Endothelial cell of umbilical vein (primary cell): ENCODE measurements around the gene NRM. TPM values are rescaled to one million over a fixed set of nuclear protein-coding genes. Genes with fewer than 3 reads are reported as not detected.

Source experiments
- BruUV-seq: library from RNA; stranded (reverse); fragments of 400-500 nt; replicated peaks from 2 replicates; lab custom pipeline; 2021; lab: Mats Ljungman, UMichigan
- CTCF ChIA-PET: fragments of 300-600, 350-600 bp; sonication (Branson Sonifier 250); formaldehyde crosslinking; loops from one replicate; lab custom pipeline; 2021; ENCODE audit warnings: antibody characterized with exemption, inconsistent platforms; lab: Charles Lee
- POLR2A ChIA-PET: fragments of 300-600, 350-600 bp; sonication (Branson Sonifier 250); formaldehyde crosslinking; loops from one replicate; lab custom pipeline; 2021; ENCODE audit warnings: antibody characterized with exemption, inconsistent platforms; lab: Charles Lee
- DNase-seq: peaks from one replicate; pipeline ENCODE4 v3.0.0-alpha.2; 2011; ENCODE audit warnings: low read depth, low spot score
- FAIRE-seq: peaks from 2 replicates; lab custom pipeline; 2011; peaks lifted over from hg19 to GRCh38; lab: Jason Lieb, UNC
- H2AFZ ChIP-seq: 2 replicates; pipeline ENCODE4 v1.6.0; 2012; ENCODE audit warnings: low read depth, low read length, control low read depth, inconsistent platforms
- H3K27ac ChIP-seq: 2 replicates; pipeline ENCODE4 v1.5.1; 2011; ENCODE audit warnings: low read depth, mild to moderate bottlenecking, control low read depth, low read length, moderate library complexity; ENCODE audit not compliant: insufficient read depth
- H3K27me3 ChIP-seq, 2 experiments: 2 replicates each; pipeline versions ENCODE4 v1.6.0 to v1.6.1; 2011; ENCODE audit warnings: low read length in 2 of 2, mixed read lengths in 1 of 2; ENCODE audit not compliant: control insufficient read depth in 2 of 2, insufficient read depth in 2 of 2
- H3K36me3 ChIP-seq, 2 experiments: 2 replicates in 1 of 2; 3 replicates in 1 of 2; pipeline ENCODE4 v1.5.1; 2011; ENCODE audit warnings: low read length in 2 of 2, mild to moderate bottlenecking in 1 of 2, moderate library complexity in 1 of 2; ENCODE audit not compliant: control insufficient read depth in 2 of 2, insufficient read depth in 2 of 2; ENCODE audit errors: extremely low read depth in 1 of 2
- H3K4me1 ChIP-seq: 3 replicates; pipeline ENCODE4 v1.5.1; 2011; ENCODE audit warnings: mild to moderate bottlenecking, low read length; ENCODE audit not compliant: control insufficient read depth, insufficient read depth; ENCODE audit errors: extremely low read depth
- H3K4me2 ChIP-seq: 2 replicates; pipeline ENCODE4 v1.6.1; 2011; ENCODE audit warnings: low read length, control low read depth, mixed read lengths; ENCODE audit not compliant: insufficient read depth
- H3K4me3 ChIP-seq, 3 experiments: fragments of 200-600 bp in 1 of 3; sonication (generic), shearing (Covaris generic) in 1 of 3; replicated peaks in 1 of 3; 2 replicates each; pipeline ENCODE4 v1.5.1; 2011 to 2016; ENCODE audit warnings: control low read depth in 3 of 3, low read length in 3 of 3, mild to moderate bottlenecking in 2 of 3, inconsistent platforms in 1 of 3, low read depth in 1 of 3, moderate library complexity in 1 of 3; ENCODE audit not compliant: insufficient read depth in 1 of 3
- H3K79me2 ChIP-seq: 2 replicates; pipeline ENCODE4 v1.6.0; 2012; ENCODE audit warnings: low read length, inconsistent platforms; ENCODE audit not compliant: control insufficient read depth, insufficient read depth
- H3K9ac ChIP-seq: replicated peaks from 2 replicates; pipeline ENCODE3; 2011; ENCODE audit warnings: low read length, control low read depth; ENCODE audit not compliant: insufficient read depth; ENCODE audit errors: extremely low read depth
- H3K9me1 ChIP-seq: replicated peaks from 3 replicates; pipeline ENCODE4 v1.6.0; 2011; ENCODE audit warnings: mild to moderate bottlenecking, low read length; ENCODE audit not compliant: control insufficient read depth, insufficient read depth; ENCODE audit errors: extremely low read depth
- H3K9me3 ChIP-seq: replicated peaks from 2 replicates; pipeline ENCODE4 v1.5.1; 2012; ENCODE audit warnings: low read length, inconsistent platforms; ENCODE audit not compliant: control insufficient read depth, insufficient read depth
- H4K20me1 ChIP-seq: replicated peaks from 2 replicates; pipeline ENCODE3; 2011; ENCODE audit warnings: mild to moderate bottlenecking, low read length; ENCODE audit not compliant: control insufficient read depth, insufficient read depth; ENCODE audit errors: extremely low read depth
- CTCF ChIP-seq, 2 donors: IDR thresholded peaks; 1 replicate in 1 of 2; 2 replicates in 1 of 2; pipeline ENCODE4 v1.5.1; 2011; ENCODE audit warnings: low read length in 2 of 2, mild to moderate bottlenecking in 2 of 2, moderate library complexity in 2 of 2, control low read depth in 1 of 2, inconsistent platforms in 1 of 2, low read depth in 1 of 2; ENCODE audit not compliant: insufficient read depth in 1 of 2; ENCODE audit errors: extremely low read depth in 1 of 2
- EZH2 ChIP-seq: IDR thresholded peaks from 2 replicates; pipeline ENCODE4 v1.6.1; 2012; ENCODE audit warnings: borderline replicate concordance, low read depth, mild to moderate bottlenecking, moderate library complexity, low read length, inconsistent platforms; ENCODE audit not compliant: severe bottlenecking
- FOS ChIP-seq: IDR thresholded peaks from 2 replicates; pipeline ENCODE4 v1.6.1; 2011; ENCODE audit warnings: mild to moderate bottlenecking, low read length, moderate library complexity, borderline replicate concordance; ENCODE audit not compliant: insufficient read depth
- GATA2 ChIP-seq: IDR thresholded peaks from 2 replicates; pipeline ENCODE4 v1.7.0; 2011; ENCODE audit warnings: low read depth, mild to moderate bottlenecking, moderate library complexity, mixed read lengths, low read length; ENCODE audit not compliant: insufficient read length, insufficient read depth
- JUN ChIP-seq: IDR thresholded peaks from 2 replicates; pipeline ENCODE4 v1.6.1; 2011; ENCODE audit warnings: borderline replicate concordance, low read depth; ENCODE audit not compliant: insufficient read length, insufficient read depth
- MAX ChIP-seq: IDR thresholded peaks from 2 replicates; pipeline ENCODE4 v1.6.1; 2011; ENCODE audit not compliant: insufficient read depth, insufficient read length
- MYC ChIP-seq: IDR thresholded peaks from one replicate; pipeline ENCODE4 v1.6.1; 2011; ENCODE audit warnings: mild to moderate bottlenecking, low read depth, low read length
- POLR2A ChIP-seq: IDR thresholded peaks from 2 replicates; pipeline ENCODE4 v1.6.1; 2012; ENCODE audit warnings: low read depth, mild to moderate bottlenecking, control low read depth, low read length
- POLR2AphosphoS5 ChIP-seq: IDR thresholded peaks from 2 replicates; pipeline ENCODE4 v1.6.1; 2012; ENCODE audit warnings: low read depth, mild to moderate bottlenecking, control low read depth, low read length, moderate library complexity; ENCODE audit not compliant: insufficient read depth
- dilution Hi-C: fragments of 300-500 bp; cut with MboI; formaldehyde crosslinking; loops from one replicate; pipeline ENCODE4 v1.15.0; 2019; ENCODE audit warnings: low sequenced_read_pairs; ENCODE audit not compliant: extremely low pct_ligation_motif_present
- intact Hi-C: fragments of 100-400 bp; cut with micrococcal nuclease; formaldehyde crosslinking; loops from one replicate; pipeline ENCODE4 v1.10.0; 2022
- polyA plus RNA-seq, 4 experiments: library from polyadenylated mRNA; depleted of rRNA in 3 of 4; stranded (reverse) in 3 of 4; unstranded in 1 of 4; fragments of >200 nt; gene quantifications; 2 replicates each; pipeline versions ENCODE4 v1.2.1 to v1.2.3, GENCODE V29; 2011 to 2012; ENCODE audit warnings: missing spikeins in 1 of 4
- total RNA-seq: library from RNA; stranded (reverse); gene quantifications from 2 replicates; pipeline ENCODE4 v1.2.3, GENCODE V29; 2021

NRM gene
- total and polyA plus RNA-seq, 2 donors (not counting 3 experiments of a cell fraction or from before 2014, with no cell fraction given), result 32.2 to 33.8 TPM

- DNase-seq (no peak), FAIRE-seq (no peak)
- TSS peak; percentile 43 for BruUV-seq
- H3K4me3 ChIP-seq, result no peak overlapping the region
- ChIA-PET CTCF (interaction anchor here (1.0 to 6.6 kb wide), 4 partner anchors 40 to 54 kb away, joined by 3 to 184 read pairs (median 29); partner anchors contain the start of gene MDC1), POLR2A (no interaction called here)
- H3K4me1 ChIP-seq, result peaks cover 31% of the 10 kb centered on the region
- no peak overlapping the region for H2AFZ ChIP-seq
- peaks cover 13 to 19% of the 10 kb centered on the region in 2 experiments for H3K36me3 ChIP-seq
- H3K9me1 ChIP-seq, result no peaks in the 10 kb centered on the region
- H3K79me2 ChIP-seq, result peaks cover 46% of the 10 kb centered on the region
- dilution Hi-C loops (no loop called here), intact Hi-C loops (no loop called here)
- H3K9me3 ChIP-seq, result no peaks in the 10 kb centered on the region
- no peak overlapping the region for H3K27ac ChIP-seq
- H4K20me1 ChIP-seq, result no peaks in the 10 kb centered on the region
- no peak overlapping the region for H3K9ac ChIP-seq
- H3K4me2 ChIP-seq, result no peak overlapping the region
- no peaks in the 10 kb centered on the region for H3K27me3 ChIP-seq
- TF ChIP-seq FOS, result no peak
- TF ChIP-seq GATA2, result no peak
- no peak for TF ChIP-seq POLR2AphosphoS5
- no peak for TF ChIP-seq EZH2
- no peak for TF ChIP-seq POLR2A
- no peak for TF ChIP-seq JUN
- TF ChIP-seq MYC, result no peak
- TF ChIP-seq CTCF (IDR thresholded peaks at IDR 0.05; ENCODE audit: extremely low read depth in 1 of 2, insufficient read depth in 1 of 2, low read depth in 1 of 2, low read length in 2 of 2), result no peak
- no peak for TF ChIP-seq MAX
Measured at GRCh38 chr6:30676660-30677285, 14.0 kb downstream of the NRM start.
